ENCODE data around the gene EAF2.

Gene EAF2

GRCh38 chr3:121809249-121809648 is 25.8 kb upstream of the EAF2 start:
- TF ChIP-seq CTCF (conservative IDR thresholded peaks at IDR 0.05) = no peak
- TF ChIP-seq ZFX (IDR thresholded peaks at IDR 0.05) = no peak
- H3K27ac ChIP-seq = no peak overlapping the region

GRCh38 chr3:121817753-121818152 is 17.3 kb upstream of the EAF2 start:
- no peak overlapping the region for H3K27ac ChIP-seq
- no peak for TF ChIP-seq CTCF (conservative IDR thresholded peaks at IDR 0.05)
- TF ChIP-seq ZFX (IDR thresholded peaks at IDR 0.05) = no peak

GRCh38 chr3:121818578-121818977 is 16.4 kb upstream of the EAF2 start:
- H3K27ac ChIP-seq = no peak overlapping the region
- TF ChIP-seq CTCF (conservative IDR thresholded peaks at IDR 0.05) = no peak
- TF ChIP-seq ZFX (IDR thresholded peaks at IDR 0.05) = no peak

- TF ChIP-seq ZFX (IDR thresholded peaks at IDR 0.05) (no peak), CTCF (conservative IDR thresholded peaks at IDR 0.05) (no peak)
- H3K27ac ChIP-seq = no peak overlapping the region
These were observed 15.8 kb upstream of the EAF2 start for GRCh38 chr3:121819236-121819635.

DNA sequence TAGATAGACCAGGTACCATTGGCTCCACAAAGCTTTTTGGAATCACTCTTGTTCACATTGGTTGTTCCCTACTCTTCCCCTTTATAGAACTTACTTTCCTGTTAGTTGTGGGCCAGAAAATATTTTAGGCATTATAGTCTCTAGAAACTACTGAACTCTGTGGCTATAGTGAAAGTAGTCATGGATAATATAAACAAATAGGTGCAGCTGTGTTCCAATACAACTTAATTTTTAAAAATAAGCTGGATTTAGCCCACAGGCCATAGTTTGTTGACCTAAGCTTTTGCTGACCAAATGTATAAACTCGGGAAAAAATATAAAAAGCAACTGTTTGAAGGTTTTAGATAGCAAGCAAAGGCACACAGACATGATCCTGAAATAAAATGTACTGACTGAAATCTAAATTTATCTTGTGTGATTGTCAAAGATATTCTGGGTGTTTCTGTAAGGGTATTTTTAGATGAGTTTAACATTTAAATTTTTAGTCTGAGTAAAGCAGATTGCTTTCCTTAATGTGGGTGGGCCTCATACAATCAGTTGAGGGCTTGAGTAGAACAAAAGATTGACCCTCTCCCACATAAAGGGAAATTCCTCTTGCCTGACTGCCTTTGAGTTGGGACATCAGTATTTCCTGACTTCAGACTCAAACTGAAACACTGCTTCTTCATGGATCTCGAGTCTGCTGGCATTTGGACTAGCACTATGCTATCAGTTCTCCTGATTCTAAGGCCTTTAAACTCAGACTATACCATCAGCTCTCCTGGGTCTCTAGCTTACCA is 13.4 kb upstream of the EAF2 start:
- TF ChIP-seq CTCF (conservative IDR thresholded peaks at IDR 0.05) = no peak
- no peak overlapping the region for H3K27ac ChIP-seq

GRCh38 chr3:121822973-121823372 is 12.0 kb upstream of the EAF2 start:
- no peak overlapping the region for H3K27ac ChIP-seq
- TF ChIP-seq CTCF (conservative IDR thresholded peaks at IDR 0.05) = no peak
- TF ChIP-seq ZFX (IDR thresholded peaks at IDR 0.05) = no peak

DNA sequence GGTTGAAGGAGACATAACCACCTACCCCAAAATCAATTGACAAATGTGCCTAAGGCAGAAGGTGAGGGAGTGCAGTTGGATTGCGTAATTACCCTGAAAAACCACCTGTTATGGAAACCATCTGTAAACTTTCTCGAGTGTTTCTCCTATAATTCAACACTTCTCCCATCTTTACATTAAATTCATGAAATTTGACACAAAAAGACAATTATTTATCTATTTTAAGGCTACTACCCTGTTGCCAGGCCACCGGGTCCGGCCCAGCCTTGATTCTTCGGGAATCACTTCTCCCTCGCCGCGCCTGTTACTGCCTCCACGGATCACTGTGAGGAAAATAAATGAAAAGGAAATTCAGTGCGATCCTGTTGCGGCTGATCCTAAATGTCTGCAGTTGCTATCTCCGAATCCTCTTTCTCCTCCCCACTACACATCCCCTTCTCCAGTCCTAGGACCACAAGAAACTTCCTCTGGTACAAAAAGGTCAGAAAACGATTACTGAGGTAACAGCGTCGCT is 795 bp upstream of the EAF2 start:
- H3K27ac ChIP-seq = peak overlapping the region; percentile 75
- TF ChIP-seq CTCF (conservative IDR thresholded peaks at IDR 0.05) (no peak), ZFX (IDR thresholded peaks at IDR 0.05) (no peak)

Data from C4-2B (cell line).